ENCODE measurements around the gene ASB10. TPM values are rescaled to one million over a fixed set of nuclear protein-coding genes. Genes with fewer than 3 reads are reported as not detected.
A peak's percentile ranks its signal among the peaks of the same experiment; 100 is the strongest.

Gene ASB10
- total and polyA plus RNA-seq, 4 donors = not detected

DNA sequence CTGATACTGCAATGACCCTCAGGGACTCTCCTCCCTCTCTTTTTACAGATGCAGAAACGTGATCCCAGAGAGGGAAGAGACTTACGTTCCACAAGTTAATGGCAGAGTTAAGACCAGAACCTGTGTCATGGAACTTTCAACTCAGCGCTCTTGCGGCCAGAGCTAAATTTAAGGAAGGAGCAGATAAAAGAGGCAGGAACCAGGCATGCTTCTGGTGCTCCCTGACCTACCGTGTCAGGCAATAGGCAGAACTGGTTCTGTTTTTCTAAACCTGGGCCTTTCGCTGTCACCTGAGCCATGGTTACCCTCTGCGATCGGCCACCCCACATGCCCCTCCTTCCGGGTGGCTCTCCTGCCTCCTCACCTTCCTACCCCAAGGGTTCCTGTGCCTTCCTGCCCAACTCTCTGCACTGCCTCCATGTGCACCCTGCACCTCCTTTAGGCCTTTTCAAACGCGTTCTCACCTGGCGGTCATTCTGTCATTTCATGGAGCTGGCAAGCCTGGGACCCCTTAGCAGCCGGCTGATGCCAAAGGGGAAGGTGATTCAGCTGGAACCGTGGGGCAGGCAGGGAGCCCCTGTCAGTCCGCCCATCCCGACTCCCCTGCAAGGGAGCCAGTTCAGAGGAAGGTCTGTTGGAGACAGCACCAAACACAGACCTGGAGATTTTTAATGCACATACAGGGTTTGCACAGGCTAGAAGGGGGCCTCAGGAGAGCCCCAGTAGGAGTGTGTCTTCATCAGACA lies 11.8 kb downstream of the ASB10 start:
- Histone ChIP-seq H3K4me1 (ENCODE audit: control insufficient read depth in 5 of 5, insufficient read depth in 5 of 5, low read length in 5 of 5) (no peaks in the 10 kb centered on the region), H3K27ac (ENCODE audit: low read depth in 1 of 2, low read length in 1 of 2) (no peak overlapping the region), H3K4me3 (no peak overlapping the region), H3K9ac (ENCODE audit: insufficient read depth in 1 of 2, low read length in 2 of 2) (no peak overlapping the region), H3K9me3 (ENCODE audit: control insufficient read depth in 4 of 4, insufficient read depth in 3 of 4, low read length in 3 of 4) (peaks cover 0 to 3% (median 0%) of the 10 kb centered on the region in 4 donors), H3K27me3 (ENCODE audit: control insufficient read depth in 3 of 3, insufficient read depth in 3 of 3, low read length in 2 of 3) (peaks cover 4 to 11% (median 7%) of the 10 kb centered on the region in 3 donors), H3K36me3 (ENCODE audit: control insufficient read depth in 4 of 4, insufficient read depth in 4 of 4, low read length in 4 of 4) (no peaks in the 10 kb centered on the region)
- DNase-seq = no peak
- TF ChIP-seq, protein P1, sequence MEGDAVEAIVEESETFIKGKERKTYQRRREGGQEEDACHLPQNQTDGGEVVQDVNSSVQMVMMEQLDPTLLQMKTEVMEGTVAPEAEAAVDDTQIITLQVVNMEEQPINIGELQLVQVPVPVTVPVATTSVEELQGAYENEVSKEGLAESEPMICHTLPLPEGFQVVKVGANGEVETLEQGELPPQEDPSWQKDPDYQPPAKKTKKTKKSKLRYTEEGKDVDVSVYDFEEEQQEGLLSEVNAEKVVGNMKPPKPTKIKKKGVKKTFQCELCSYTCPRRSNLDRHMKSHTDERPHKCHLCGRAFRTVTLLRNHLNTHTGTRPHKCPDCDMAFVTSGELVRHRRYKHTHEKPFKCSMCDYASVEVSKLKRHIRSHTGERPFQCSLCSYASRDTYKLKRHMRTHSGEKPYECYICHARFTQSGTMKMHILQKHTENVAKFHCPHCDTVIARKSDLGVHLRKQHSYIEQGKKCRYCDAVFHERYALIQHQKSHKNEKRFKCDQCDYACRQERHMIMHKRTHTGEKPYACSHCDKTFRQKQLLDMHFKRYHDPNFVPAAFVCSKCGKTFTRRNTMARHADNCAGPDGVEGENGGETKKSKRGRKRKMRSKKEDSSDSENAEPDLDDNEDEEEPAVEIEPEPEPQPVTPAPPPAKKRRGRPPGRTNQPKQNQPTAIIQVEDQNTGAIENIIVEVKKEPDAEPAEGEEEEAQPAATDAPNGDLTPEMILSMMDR (IDR thresholded peaks at IDR 0.05; ENCODE audit: control extremely low read depth, extremely low read depth) = no peak
- ATAC-seq (ENCODE audit: insufficient read depth, low FRiP score) = no peak
- 78 to 81% methylated on average over 16 of the region's 16 CpGs for WGBS, 2 donors

DNA sequence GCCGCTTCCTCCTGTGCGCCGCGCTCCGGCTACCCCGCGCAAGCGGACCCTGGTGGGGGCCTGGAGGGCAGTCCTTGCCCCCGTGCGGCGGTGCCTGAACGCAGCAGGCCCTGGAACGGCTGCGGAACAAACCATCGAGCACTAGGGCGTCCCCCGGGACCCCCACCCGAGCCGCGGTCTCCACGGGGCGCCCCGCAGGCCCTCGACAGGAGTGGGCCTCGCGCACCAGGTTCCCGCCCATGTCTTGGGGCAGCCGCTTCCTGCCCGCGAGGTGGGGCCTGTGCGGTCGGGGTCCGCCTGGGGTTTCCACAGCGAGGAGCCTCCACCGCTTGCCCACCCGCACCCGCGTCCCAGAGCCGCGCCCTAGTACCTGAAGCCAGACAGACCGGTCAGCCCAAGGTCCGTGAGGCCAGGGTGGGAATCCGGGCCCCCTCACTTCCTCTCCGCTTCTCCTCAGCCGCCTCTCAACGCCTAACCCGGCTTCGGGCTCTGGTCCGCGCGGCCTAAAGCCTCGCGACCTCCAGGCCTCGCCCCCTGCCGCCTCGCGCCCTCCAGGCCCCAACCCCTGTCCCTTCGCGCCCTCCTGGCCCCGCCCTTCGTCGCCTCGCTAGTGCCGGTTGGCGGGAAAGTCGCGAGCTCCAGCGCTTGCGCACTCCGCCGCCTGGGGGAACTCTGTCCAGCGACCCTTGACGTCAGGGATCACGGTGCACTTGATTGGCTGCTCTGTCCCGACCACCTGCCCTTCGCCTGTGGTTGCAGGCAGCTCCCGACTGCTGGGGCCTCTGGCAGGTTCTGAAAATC lies 12.6 kb downstream of the ASB10 start:
- Histone ChIP-seq H3K4me3 (no peak overlapping the region), H3K36me3 (ENCODE audit: control insufficient read depth in 4 of 4, insufficient read depth in 4 of 4, low read length in 4 of 4) (no peaks in the 10 kb centered on the region), H3K9me3 (ENCODE audit: control insufficient read depth in 4 of 4, insufficient read depth in 3 of 4, low read length in 3 of 4) (peaks cover 0 to 3% (median 0%) of the 10 kb centered on the region in 4 donors), H3K4me1 (ENCODE audit: control insufficient read depth in 5 of 5, insufficient read depth in 5 of 5, low read length in 5 of 5) (no peaks in the 10 kb centered on the region), H3K27ac (ENCODE audit: low read depth in 1 of 2, low read length in 1 of 2) (no peak overlapping the region), H3K9ac (ENCODE audit: insufficient read depth in 1 of 2, low read length in 2 of 2) (no peak overlapping the region), H3K27me3 (ENCODE audit: control insufficient read depth in 3 of 3, insufficient read depth in 3 of 3, low read length in 2 of 3) (peaks cover 4 to 19% (median 12%) of the 10 kb centered on the region in 3 donors)
- WGBS, 2 donors = 56 to 61% methylated on average over 66 to 77 of the region's 77 CpGs
- TF ChIP-seq, protein P1 (IDR thresholded peaks at IDR 0.05; ENCODE audit: control extremely low read depth, extremely low read depth) = no peak
- ATAC-seq (ENCODE audit: insufficient read depth, low FRiP score) (no peak), DNase-seq (peak in 2 of 3 donors; percentile 22 to 31)

DNA sequence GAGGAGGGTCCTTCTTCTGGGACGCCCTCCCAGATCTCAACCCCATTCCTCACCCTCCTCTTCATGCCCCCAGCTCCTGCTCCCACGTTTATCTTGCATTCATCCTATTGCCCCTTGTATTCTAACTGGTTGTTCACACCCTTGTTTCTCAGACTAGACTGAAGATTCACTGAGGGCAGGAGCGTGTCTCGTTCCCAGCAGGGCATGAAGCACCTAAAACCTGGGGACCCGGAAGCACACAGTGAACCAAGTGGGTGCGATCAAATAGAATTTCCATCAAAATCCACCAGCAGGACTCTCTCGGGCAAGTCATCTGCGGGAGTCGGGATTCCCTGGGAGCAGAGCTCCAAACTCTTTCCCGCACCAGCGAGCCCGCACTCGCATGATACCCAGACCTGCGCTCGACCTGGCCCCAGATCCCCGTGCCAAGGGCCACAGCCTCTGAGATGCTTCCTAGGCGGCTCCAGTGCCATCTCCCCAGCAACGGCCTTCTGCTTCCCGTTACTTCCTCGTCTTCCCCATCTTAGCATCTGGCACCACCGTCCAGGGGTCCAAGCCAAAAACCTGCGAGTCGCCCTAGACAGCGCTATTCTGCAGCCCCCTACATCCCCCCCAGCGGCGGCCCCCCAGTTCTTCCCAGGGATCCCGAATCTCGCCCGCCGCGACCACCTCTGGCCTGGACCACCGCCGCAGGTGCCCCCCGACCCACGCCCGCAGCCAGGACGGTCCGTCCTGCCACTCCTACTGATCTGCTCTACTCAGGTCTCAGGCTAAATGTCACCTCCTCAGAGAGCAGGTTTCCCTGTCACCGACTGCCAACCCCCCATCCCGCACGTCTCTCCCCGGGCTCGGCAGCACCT lies 13.4 kb downstream of the ASB10 start:
- TF ChIP-seq, protein P1 (IDR thresholded peaks at IDR 0.05; ENCODE audit: control extremely low read depth, extremely low read depth) = no peak
- no peak for ATAC-seq (ENCODE audit: insufficient read depth, low FRiP score)
- H3K27me3 ChIP-seq (ENCODE audit: control insufficient read depth in 3 of 3, insufficient read depth in 3 of 3, low read length in 2 of 3) = peaks cover 8 to 27% (median 21%) of the 10 kb centered on the region in 3 donors
- H3K27ac ChIP-seq (ENCODE audit: low read depth in 1 of 2, low read length in 1 of 2) = no peak overlapping the region
- H3K9me3 ChIP-seq (ENCODE audit: control insufficient read depth in 4 of 4, insufficient read depth in 3 of 4, low read length in 3 of 4) = peaks cover 0 to 3% (median 0%) of the 10 kb centered on the region in 4 donors
- no peak for DNase-seq
- H3K9ac ChIP-seq (ENCODE audit: insufficient read depth in 1 of 2, low read length in 2 of 2) = no peak overlapping the region
- H3K4me1 ChIP-seq (ENCODE audit: control insufficient read depth in 5 of 5, insufficient read depth in 5 of 5, low read length in 5 of 5) = no peaks in the 10 kb centered on the region
- H3K36me3 ChIP-seq (ENCODE audit: control insufficient read depth in 4 of 4, insufficient read depth in 4 of 4, low read length in 4 of 4) = no peaks in the 10 kb centered on the region
- 87 to 88% methylated on average over 43 of the region's 43 CpGs for WGBS, 2 donors
- no peak overlapping the region for H3K4me3 ChIP-seq
